Heart left ventricle (tissue), 16 donors: ENCODE results near the gene GRIA1. TPM values are rescaled to one million over a fixed set of nuclear protein-coding genes. Genes with fewer than 3 reads are reported as not detected.
A peak's percentile ranks its signal among the peaks of the same experiment; 100 is the strongest.

Source experiments
- ATAC-seq, 4 donors: fragments of 200-7000 bp; cut with Tn5 transposase; one replicate each; pipeline ENCODE4 v1.9.1; 2020 to 2022; ENCODE audit warnings: moderate library complexity in 4 of 4, mild to moderate bottlenecking in 3 of 4, moderate number of reproducible peaks in 1 of 4
- DNase-seq, 5 donors: peaks; one replicate each; pipeline ENCODE4 v3.0.0-alpha.2; 2020
- H3K27ac ChIP-seq, 12 donors: fragments of 200-600 bp; sonication (generic) in 4 of 12; one replicate each; pipeline versions ENCODE4 v1.5.0 to v1.8.0; 2016 to 2022; ENCODE audit warnings: mild to moderate bottlenecking in 2 of 12
- H3K27me3 ChIP-seq, 9 donors: fragments of 200-600 bp; sonication (generic) in 2 of 9; one replicate each; pipeline versions ENCODE4 v1.5.1 to v1.8.0; 2016 to 2022; ENCODE audit warnings: mild to moderate bottlenecking in 3 of 9
- H3K36me3 ChIP-seq, 9 donors: fragments of 200-600 bp; sonication (generic) in 2 of 9; one replicate each; pipeline versions ENCODE4 v1.5.0 to v1.8.0; 2018 to 2022; ENCODE audit warnings: mild to moderate bottlenecking in 2 of 9
- H3K4me1 ChIP-seq, 12 donors: fragments of 200-600 bp; sonication (generic) in 4 of 12; one replicate each; pipeline versions ENCODE4 v1.5.0 to v1.8.0; 2016 to 2022; ENCODE audit warnings: mild to moderate bottlenecking in 3 of 12
- H3K4me3 ChIP-seq, 12 donors: fragments of 200-600 bp; sonication (generic) in 4 of 12; one replicate each; pipeline versions ENCODE4 v1.5.0 to v1.8.0; 2017 to 2022; ENCODE audit warnings: mild to moderate bottlenecking in 9 of 12, moderate library complexity in 4 of 12
- H3K9me3 ChIP-seq, 12 donors: fragments of 200-600 bp; sonication (generic) in 4 of 12; one replicate each; pipeline versions ENCODE4 v1.5.0 to v1.8.0; 2016 to 2022; ENCODE audit warnings: mild to moderate bottlenecking in 1 of 12
- POLR2A ChIP-seq, 2 donors: fragments of 450-650 bp; IDR thresholded peaks; one replicate each; pipeline ENCODE4 v1.6.1; 2017; ENCODE audit warnings: antibody characterized with exemption in 2 of 2, mild to moderate bottlenecking in 2 of 2, moderate library complexity in 2 of 2
- WGBS, 4 donors: extraction: QIAGEN DNeasy Blood & Tissue Kit in 2 of 4; methylation state at CpG; one replicate each; pipeline versions ENCODE4 v1.1.5 to v1.1.7; 2013 to 2018; 5-methylcytosine and 5-hydroxymethylcytosine counted together
- intact Hi-C, 10 donors: fragments of 100-400 bp; cut with DNase I; formaldehyde crosslinking; loops; one replicate each; pipeline versions ENCODE4 v1.11.1 to v1.14.2; 2022
- long read RNA-seq, 3 donors: library from polyadenylated mRNA; unstranded; transcript quantifications; one replicate each; pipeline ENCODE4 v2.0.0, GENCODE V29; 2020 to 2021
- polyA plus RNA-seq, 2 donors: library from polyadenylated mRNA; stranded (reverse); fragments of 200-250 nt; gene quantifications; one replicate each; pipeline ENCODE4 v1.2.3, GENCODE V29; 2013
- total RNA-seq, 9 donors: library from RNA; depleted of rRNA in 2 of 9; stranded (reverse); fragments of >200 nt in 2 of 9; fragmentation: NEBNext Ultra II Directional in 3 of 9; extraction: Animal tissue kit (Norgen Biotek cat#: 25700) in 3 of 9; gene quantifications; one replicate each; pipeline versions ENCODE4 v1.1.0 to v1.2.4, GENCODE V29; 2016 to 2023
- TF ChIP-seq, protein P1 (sequence below), 12 donors: fragments of 200-600 bp; sonication (generic) in 4 of 12; IDR thresholded peaks; one replicate each; pipeline versions ENCODE4 v1.5.0 to v1.8.0; 2018 to 2022; ENCODE audit warnings: antibody characterized with exemption in 12 of 12, mild to moderate bottlenecking in 5 of 12
- donor health status: ischemic (EF 13 %, LVEDD 7.1; RV severe dilation, severe dysfunction).
- donor health status: healthy with polysubstance abuse.
- donor health status: DM: no; HTN: yes; CAD: no.
- donor health status: DM: no; HTN: no; CAD: no.
- donor health status: ischemic (EF 25% LVEDD 6.9; RV normal size, moderate dysfunction).
- donor health status: ischemic (EF 25% LVEDD 5.7; RV mildly dilated, moderate dysfunction).
- donor health status: healthy.
- donor health status: DM: yes; HTN: yes; CAD: no.
- donor health status: ischemic (EF 35%, LVEDD 5.7; RV mildly dilated, moderate dysfunction).
- donor health status: nonischemic (EF 11% LVEDD 7.7; RV severe dilation, severe dysfunction).
- donor health status: DM: yes; HTN: yes; CAD: no.
- donor health status: PGD.
- donor health status: ischemic (EF 29% LVEDD 5.4; RV normal size, mild dysfunction).
- donor health status: nonischemic (EF 23%, LVEDD 6.1; RV moderate dilation, normal function).

The GRIA1 gene
- total RNA-seq = 1 to 10 TPM in 1 of 9 donors, under 1 TPM in 5, not detected in 3; 0.07 to 1.5 (median 0.54) TPM
- under 1 TPM; 0.12 to 0.15 TPM for polyA plus RNA-seq
- long read RNA-seq, donor 1 = 0 reads
- long read RNA-seq, donor 2 = 0 reads
- long read RNA-seq, donor 3 = 0 reads

DNA sequence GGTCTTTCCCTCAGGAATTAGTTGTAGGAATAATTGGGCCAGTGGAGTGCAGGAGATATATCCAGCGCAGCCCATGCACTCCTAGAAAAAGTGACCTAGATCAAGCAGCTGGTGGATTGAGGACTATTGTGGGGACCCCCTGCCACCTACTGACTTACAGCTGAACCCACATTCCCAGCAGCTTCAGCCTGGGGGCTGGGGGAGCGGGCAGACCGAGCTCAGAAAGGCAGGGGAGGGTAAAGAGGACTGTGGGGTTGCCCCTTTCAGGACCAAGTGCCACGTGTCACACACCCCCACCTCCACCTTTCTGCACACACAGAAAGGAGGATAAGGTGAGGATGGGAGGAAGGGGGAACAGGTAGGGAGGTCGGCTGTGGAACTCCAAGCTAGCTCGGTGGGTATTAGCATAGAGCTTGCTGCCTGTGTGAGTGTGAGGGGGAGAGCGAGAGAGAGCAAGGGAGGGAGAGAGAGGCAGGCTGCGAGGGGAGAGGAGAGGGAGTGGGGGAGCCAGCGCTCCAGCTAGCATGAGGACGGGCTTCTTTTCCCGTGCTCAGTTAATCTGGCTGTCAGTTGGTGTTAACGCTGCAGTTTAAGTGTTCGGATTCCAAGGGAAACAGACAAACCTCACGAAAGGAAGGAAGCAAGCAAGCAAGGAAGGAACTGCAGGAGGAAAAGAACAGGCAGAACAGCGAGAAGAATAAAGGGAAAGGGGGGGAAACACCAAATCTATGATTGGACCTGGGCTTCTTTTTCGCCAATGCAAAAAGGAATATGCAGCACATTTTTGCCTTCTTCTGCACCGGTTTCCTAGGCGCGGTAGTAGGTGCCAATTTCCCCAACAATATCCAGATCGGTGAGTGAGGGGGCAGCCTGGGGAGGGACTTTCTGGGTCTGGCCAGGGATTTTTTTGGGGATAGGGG is at the start of gene GRIA1:
Gene GRIA1 (plus strand): TSS at position 553 of the 920 bp plus-strand sequence.
- Histone ChIP-seq H3K27ac (no peak within 1 kb of the TSS), H3K36me3 (no peaks in the 10 kb centered on the region), H3K9me3 (no peaks in the 10 kb centered on the region), H3K4me3 (peak within 1 kb of the TSS in 6 of 12 donors; percentile 8 to 40 (median 24)), H3K4me1 (peaks cover 0 to 8% (median 0%) of the 10 kb centered on the region in 12 donors), H3K27me3 (peaks cover 9 to 43% (median 18%) of the 10 kb centered on the region in 9 donors)
- ATAC-seq (no peak), DNase-seq (no peak)
- WGBS, 4 donors = 10 to 12% (median 12%) methylated on average over 20 of the region's 20 CpGs
- no peak for TF ChIP-seq POLR2A (IDR thresholded peaks at IDR 0.05)
- TF ChIP-seq, protein P1, sequence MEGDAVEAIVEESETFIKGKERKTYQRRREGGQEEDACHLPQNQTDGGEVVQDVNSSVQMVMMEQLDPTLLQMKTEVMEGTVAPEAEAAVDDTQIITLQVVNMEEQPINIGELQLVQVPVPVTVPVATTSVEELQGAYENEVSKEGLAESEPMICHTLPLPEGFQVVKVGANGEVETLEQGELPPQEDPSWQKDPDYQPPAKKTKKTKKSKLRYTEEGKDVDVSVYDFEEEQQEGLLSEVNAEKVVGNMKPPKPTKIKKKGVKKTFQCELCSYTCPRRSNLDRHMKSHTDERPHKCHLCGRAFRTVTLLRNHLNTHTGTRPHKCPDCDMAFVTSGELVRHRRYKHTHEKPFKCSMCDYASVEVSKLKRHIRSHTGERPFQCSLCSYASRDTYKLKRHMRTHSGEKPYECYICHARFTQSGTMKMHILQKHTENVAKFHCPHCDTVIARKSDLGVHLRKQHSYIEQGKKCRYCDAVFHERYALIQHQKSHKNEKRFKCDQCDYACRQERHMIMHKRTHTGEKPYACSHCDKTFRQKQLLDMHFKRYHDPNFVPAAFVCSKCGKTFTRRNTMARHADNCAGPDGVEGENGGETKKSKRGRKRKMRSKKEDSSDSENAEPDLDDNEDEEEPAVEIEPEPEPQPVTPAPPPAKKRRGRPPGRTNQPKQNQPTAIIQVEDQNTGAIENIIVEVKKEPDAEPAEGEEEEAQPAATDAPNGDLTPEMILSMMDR (IDR thresholded peaks at IDR 0.05) = no peak
- intact Hi-C loops = loop anchor here in 3 of 10 donors (10.0 kb wide), 3 partner anchors 224 to 956 kb away; no protein-coding TSS in a partner anchor

DNA sequence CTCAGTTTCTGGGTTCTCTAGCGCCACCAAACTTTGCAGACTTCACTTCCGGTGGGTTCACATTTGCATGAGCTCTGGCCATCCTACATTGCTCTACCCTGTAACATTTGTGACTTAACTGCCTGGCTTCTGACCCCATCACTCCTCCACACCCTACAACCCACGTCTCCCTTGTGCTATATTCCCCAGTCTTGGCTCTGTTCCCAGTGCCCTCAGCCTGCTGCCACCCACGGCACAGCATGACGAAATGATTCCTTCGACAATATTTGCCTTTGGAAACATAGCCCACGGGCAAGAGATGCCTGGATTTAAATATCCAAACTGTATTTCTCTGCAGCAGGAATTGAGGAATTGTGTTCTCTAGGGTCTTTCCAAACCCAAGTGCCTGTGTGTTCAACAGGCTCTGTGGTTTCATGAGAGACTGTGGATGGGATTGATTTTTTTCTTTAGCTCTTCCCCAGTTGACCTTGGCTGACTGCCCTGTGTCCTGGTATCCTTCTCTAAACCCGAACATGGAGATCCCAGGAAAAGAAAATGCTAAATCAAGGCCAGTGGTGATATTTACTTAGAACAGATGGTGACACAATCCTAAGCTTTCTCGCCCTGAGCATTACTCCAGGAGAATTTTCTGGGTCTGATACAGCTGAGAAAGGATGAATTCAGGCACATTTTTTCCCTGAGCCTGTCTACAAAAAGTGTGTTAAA is 44.4 kb upstream of the GRIA1 start:
- Histone ChIP-seq H3K36me3 (no peaks in the 10 kb centered on the region), H3K9me3 (no peaks in the 10 kb centered on the region), H3K27ac (no peak overlapping the region), H3K27me3 (no peaks in the 10 kb centered on the region), H3K4me1 (peaks cover 0 to 15% (median 0%) of the 10 kb centered on the region in 12 donors), H3K4me3 (no peak overlapping the region)
- ATAC-seq = peak in 3 of 4 donors; percentile 32 to 55 (median 43)
- no peak for TF ChIP-seq POLR2A (IDR thresholded peaks at IDR 0.05)
- TF ChIP-seq, protein P1 (IDR thresholded peaks at IDR 0.05) = no peak
- peak in 3 of 5 donors; percentile 17 to 24 (median 19) for DNase-seq
- intact Hi-C loops = no loop called here
- 32 to 38% (median 34%) methylated on average over 9 of the region's 9 CpGs for WGBS, 4 donors

DNA sequence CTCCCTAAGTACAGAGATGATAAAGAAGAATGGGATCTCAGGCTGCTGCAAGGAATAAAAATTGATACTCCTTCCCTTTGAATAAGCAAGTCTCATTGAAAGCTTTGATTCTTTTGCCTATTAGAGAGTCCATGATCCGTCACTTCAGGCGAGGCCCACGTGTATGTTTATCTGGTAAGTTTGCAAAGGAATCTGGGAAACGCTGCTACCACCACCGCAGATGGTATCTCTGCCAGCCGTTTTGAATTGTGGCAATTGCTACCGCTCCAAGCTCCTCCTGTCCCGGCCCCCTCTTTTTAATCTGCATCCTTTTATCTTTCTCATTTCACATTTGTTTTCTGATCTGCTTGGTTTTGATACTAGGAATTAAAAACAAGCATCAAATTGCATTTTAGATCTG is 42.9 kb upstream of the GRIA1 start:
- Histone ChIP-seq H3K9me3 (no peaks in the 10 kb centered on the region), H3K4me3 (no peak overlapping the region), H3K36me3 (no peaks in the 10 kb centered on the region), H3K27ac (no peak overlapping the region), H3K27me3 (no peaks in the 10 kb centered on the region), H3K4me1 (peaks cover 0 to 15% (median 0%) of the 10 kb centered on the region in 12 donors)
- ATAC-seq = no peak
- DNase-seq = no peak
- WGBS, 4 donors = 69 to 79% (median 72%) methylated on average over 8 of the region's 8 CpGs
- intact Hi-C loops = no loop called here
- TF ChIP-seq POLR2A (IDR thresholded peaks at IDR 0.05) = no peak
- TF ChIP-seq, protein P1 (IDR thresholded peaks at IDR 0.05) = no peak

DNA sequence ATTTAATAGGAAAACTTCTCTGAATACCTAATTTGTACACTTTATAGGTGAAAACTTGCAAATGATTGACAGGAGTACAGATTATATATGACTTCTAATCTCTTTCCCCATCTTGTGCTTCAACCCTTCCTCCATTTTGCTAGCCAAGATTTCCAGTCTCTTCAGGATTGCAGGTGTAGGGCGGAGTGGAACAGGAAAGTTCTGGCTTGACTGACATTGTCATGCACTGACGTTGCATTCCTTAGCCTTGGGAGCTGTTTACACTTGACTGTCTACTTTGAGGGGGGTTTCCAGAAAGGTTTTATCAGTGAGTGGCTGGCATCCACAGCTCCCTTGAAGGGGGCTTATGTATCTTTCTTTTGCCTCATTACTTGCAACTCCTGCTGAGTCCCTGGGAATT is 34.1 kb upstream of the GRIA1 start:
- TF ChIP-seq, protein P1 (IDR thresholded peaks at IDR 0.05) = no peak
- no peak for TF ChIP-seq POLR2A (IDR thresholded peaks at IDR 0.05)
- Histone ChIP-seq H3K27ac (no peak overlapping the region), H3K27me3 (no peaks in the 10 kb centered on the region), H3K36me3 (no peaks in the 10 kb centered on the region), H3K9me3 (no peaks in the 10 kb centered on the region), H3K4me3 (no peak overlapping the region), H3K4me1 (no peaks in the 10 kb centered on the region)
- WGBS, 4 donors = 27 to 62% (median 35%) methylated on average over 2 of the region's 2 CpGs
- DNase-seq = no peak
- no peak for ATAC-seq
- intact Hi-C loops = no loop called here
